RPMI8226 (cell line): ENCODE measurements around the gene CCT6A.
A peak's percentile ranks its signal among the peaks of the same experiment; 100 is the strongest.
"Not testable (repeated sequence)": the region's sequence is repeated elsewhere in the genome, so short reads cannot be mapped to it uniquely, and the experiment has no call there.

ENCODE experiments used
- DNase-seq: peaks from one replicate; pipeline ENCODE4 v3.0.0-alpha.2; 2015

The CCT6A gene, protein sequence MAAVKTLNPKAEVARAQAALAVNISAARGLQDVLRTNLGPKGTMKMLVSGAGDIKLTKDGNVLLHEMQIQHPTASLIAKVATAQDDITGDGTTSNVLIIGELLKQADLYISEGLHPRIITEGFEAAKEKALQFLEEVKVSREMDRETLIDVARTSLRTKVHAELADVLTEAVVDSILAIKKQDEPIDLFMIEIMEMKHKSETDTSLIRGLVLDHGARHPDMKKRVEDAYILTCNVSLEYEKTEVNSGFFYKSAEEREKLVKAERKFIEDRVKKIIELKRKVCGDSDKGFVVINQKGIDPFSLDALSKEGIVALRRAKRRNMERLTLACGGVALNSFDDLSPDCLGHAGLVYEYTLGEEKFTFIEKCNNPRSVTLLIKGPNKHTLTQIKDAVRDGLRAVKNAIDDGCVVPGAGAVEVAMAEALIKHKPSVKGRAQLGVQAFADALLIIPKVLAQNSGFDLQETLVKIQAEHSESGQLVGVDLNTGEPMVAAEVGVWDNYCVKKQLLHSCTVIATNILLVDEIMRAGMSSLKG

DNA sequence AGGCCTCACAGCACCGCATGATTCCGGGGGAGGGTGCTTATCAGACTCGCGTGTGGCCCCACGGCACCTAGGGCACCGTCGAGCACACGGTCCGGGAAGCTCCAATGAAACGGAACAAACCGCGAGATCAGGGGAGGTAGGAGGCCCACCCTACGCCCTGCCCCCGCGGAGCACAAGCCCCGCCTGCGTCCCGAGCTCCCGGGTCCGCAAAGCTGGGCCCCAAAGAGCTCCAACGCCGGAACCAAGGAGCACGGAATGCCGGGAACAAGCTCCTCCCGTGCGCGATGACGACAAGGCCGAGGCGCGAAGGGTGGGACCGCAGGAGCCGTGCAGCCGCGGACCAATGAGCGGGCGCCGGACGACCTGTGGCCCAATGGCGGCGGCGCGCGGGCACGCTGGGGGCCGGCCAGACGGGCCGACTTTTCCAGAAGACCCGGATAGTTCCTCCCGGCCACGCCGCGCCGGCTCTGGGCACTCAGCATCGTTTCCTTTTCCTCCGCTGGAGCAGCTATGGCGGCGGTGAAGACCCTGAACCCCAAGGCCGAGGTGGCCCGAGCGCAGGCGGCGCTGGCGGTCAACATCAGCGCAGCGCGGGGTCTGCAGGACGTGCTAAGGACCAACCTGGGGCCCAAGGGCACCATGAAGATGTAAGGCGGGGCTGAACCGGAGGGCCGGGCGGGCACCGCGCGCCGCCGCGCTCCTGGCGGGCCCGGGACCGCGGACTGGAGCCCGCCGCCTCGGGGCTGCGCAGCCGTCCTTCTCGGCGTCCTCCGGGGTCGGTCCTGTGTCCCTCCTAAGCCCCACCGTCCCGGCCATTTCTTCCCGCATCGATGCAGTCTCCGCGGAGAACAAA is at the start of gene CCT6A, which contains the start of gene PSPH:
TSS of gene CCT6A (plus strand) at position 427 of the 853 bp plus-strand sequence. CDS start at position 511, 84 bp downstream.
TSS of gene PSPH (minus strand) at position 106 of the 853 bp plus-strand sequence. CDS start 30,232 bp downstream, outside the sequence.
- DNase-seq, result peak; percentile 97

DNA sequence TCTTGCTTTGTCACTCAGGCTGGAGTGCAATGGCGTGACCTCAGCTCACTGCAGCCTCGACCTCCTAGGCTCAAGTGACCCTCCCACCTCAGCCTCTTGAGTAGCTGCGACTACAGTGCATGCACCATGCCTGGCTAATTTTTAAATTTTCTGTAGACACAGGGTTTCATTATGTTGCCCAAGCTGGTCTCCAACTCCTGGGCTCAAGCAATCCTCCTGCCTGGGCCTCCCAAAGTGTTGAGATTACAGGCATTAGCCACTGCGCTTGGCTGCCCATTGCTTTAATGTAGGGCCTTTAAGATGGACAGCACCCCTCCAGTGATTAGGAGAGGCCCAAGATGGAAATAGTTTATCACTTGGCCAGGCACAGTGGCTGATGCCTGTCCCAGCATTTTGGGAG is 47.8 kb upstream of the CCT6A start:
- no peak for DNase-seq

GRCh38 chr7:56007167-56007652 is 44.4 kb upstream of the CCT6A start:
- DNase-seq, result peak; percentile 24

DNA sequence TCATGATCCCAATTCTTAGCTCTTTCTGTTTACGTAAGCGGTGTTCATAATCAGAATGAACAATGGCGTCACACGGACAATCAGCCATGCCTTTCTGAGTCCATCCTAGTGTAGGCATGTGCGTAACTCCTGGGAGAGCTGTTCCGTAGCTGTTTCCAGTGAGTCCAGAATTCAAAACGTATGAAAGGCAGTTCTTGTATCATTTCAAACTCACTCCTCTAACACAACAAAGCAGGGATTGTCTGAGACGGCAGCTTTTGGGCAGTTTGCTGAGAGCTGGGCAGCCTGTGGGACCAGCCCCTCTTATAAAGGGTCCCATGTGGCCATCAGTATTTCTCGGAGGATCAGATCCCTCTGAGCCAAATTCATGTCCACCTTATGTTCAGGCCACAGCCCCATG is 43.7 kb upstream of the CCT6A start:
- no peak for DNase-seq

- DNase-seq, result no peak
Observed at GRCh38 chr7:56009695-56010094, 41.9 kb upstream of the CCT6A start.

DNA sequence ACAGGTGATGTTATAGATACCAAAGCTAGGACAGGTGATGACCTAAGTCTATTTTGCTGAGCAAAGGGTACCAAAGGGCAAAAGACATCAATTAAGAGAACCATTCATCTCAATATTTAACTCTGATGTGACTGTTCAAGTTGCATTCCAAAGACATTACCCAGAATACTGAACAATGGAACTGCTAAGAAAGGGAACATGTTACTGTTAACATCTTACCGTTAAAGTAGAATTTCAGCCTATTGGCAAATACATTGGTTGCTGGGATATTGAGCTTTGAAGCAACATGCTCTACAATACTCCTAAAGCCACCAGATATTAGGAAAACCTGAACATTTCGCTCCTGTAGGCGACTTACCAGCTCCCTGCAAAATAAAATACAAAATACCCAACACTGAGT is 34.5 kb upstream of the CCT6A start:
- not testable (repeated sequence) for DNase-seq

DNA sequence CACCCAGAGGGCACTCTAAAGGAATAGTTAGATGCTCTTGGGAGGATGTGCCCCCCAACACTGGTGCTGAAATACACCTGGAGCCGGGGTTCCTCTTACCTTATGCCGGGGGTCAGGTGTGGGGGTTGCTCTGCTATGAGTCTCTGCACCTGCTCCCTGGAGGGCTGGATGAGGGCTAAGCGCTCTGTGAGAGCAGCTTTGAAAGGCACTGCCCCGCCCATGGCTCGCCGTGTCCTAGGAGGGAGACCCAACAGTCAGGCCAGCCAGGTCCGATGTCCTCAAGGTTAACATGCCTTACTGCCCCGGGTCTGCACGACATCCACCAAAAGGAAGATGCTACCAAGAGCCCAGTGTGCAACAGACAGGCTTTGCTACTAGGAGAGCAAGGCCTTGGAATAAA is 32.1 kb upstream of the CCT6A start:
- no peak for DNase-seq

DNA sequence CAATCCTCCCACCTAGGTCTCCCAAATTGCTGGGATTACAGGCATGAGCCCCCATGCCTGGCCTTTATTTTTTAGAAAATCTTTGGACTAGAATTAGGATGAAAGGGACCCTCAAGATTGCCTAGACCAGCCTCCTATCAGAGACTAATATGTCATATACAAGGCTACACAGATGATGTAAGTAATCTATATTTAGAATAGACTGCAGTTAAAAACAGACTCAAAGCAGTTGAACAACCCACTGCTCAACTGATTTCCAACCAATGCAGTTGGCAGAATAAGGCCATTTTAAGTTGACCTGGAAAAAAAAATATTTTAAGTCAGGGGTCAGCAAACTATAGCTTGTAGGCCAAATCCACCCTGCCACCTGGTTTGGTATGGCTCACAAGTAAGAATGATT is 28.1 kb upstream of the CCT6A start:
- DNase-seq, result no peak

- DNase-seq, result no peak
Observed at GRCh38 chr7:56026538-56026937, 25.0 kb upstream of the CCT6A start.

- DNase-seq, result no peak
Observed at GRCh38 chr7:56028942-56029630, 22.5 kb upstream of the CCT6A start.

- no peak for DNase-seq
Observed at GRCh38 chr7:56030340-56030739, 21.2 kb upstream of the CCT6A start.

DNA sequence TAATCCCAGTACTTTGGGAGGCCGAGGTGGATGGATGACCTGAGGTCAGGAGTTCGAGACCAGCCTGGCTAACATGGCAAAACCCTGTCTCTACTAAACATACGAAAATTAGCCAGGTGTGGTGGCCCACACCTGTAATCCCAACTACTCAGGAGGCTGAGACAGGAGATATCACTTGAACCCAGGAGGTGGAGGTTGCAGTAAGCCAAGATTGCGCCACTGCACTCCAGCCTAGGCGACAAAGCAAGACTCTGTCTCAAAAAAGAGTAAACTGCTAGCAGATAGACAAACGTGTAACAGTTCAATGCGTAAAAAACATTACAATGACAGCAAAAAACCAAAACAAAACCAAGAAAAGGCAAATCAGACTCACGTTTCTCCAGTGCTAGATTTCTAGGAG is 20.0 kb upstream of the CCT6A start:
- DNase-seq, result not testable (repeated sequence)

DNA sequence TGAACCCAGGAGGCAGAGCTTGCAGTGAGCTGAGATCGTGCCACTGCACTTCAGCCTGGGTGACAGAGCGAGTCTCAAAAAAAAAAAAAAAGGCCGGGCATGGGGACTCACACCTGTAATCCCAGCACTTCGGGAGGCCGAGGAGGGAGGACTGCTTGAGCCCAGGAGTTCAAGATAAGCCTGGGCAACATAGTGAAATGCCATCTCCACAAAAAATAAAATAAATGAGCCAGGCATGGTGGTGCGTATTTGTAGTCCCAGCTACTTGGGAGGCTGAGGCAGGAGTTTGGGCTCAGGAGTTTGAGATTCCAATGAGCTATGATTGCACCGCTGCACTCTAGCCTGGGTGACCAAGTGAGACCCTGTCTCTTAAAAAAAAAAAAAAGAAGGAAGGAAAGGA is 19.0 kb upstream of the CCT6A start:
- DNase-seq, result not testable (repeated sequence)

GRCh38 chr7:56033671-56034432 is 17.7 kb upstream of the CCT6A start:
- peak; percentile 83 for DNase-seq

DNA sequence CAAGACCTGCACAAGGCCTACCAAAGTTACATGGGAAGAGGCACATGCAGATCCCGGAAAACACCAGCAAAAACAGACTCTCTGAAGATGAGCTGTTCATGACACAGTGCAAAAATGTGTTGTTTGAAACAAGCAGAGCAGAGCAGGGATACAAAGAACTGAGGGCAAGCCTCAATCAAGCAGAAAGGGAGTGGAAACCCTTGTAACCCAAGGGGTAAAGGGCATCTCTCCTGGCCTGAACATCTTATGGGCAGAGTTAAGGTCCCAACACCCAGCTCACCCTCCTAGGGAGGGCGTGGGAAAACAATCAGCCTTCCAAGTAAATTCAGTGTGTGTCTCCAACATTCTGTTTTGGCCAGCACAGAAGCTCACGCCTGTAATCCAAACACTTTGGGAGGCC is 10.8 kb upstream of the CCT6A start:
- no peak for DNase-seq

DNA sequence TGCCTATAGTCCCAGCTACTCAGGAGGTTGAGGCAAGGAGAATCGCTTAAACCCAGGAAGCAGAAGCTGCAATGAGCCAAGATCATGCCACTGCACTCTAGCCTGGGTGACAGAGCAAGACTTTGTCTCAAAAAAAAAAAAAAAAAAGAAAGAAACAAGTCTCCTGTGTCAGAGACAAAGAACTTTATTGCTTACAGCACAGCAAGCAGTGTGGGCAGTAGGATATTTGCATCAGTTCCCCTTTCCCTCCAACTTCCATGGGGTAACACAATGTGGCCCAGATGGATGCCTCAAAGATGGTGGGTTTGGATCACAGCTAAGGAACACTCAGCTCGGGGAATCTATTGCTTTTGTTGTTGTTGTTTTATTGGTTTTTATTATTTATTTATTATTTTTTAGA is 5.8 kb upstream of the CCT6A start:
- DNase-seq, result not testable (repeated sequence)

DNA sequence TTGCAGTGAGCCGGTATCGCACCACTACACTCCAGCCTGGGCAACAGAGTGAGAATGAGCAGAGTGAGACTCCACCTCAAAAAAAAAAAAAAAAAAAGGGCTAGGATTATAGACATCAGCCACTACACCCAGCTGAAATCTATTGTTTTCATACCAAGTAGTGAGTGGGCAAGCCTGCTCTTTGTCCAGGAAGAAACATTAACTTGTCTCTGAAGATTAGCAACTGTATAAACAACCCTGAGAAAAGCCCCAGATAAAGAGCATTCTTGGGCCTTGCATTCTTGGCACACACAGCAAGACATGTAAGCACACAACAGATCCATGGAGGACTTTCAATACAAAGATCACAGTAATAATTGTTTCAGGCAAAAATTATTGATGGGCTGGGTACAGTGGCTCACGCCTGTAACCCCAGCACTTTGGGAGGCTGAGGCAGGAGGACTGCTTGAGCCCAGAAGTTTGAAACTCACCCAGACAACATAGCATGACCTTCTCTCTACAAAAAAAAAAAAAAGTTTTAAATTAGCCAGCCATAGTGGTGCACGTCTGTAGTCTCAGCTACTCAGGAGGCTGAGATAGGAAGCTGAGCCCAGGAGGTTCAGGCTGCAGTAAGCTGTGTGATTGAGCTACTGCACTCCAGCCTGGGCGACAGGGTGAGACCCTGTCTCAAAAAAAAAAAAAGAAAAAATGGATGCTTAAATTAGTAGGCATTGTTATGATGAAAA is 4.7 kb upstream of the CCT6A start:
- no peak for DNase-seq

DNA sequence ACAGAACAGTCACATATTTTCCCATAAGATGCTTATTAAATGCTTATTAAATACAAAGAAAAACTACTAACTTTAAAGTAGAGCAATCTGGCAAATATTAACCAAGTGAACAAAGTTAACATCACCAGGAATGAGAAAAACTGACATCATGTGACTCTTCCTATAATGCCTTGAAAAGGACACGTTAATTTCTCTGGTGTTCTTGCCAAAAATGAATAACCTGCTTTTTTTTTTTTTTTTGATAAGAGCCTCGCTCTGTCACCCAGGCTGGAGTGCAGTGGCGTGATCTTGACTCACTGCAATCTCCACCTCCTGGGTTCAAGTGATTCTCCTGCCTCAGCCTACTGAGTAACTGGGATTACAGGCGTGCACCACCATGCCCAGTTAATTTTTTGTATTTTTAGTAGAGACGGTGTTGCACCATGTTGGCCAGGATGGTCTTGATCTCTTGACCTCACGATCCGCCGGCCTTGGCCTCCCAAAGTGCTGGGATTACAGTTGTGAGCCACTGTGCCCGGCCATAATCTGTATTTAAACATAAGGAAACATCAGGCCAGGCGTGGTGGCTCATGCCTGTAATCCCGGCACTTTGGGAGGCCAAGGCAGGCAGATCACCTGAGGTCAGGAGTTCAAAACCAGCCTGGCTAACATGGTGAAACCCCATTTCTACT is 4.0 kb upstream of the CCT6A start:
- not testable (repeated sequence) for DNase-seq

GRCh38 chr7:56048245-56048644 is 3.3 kb upstream of the CCT6A start:
- no peak for DNase-seq

GRCh38 chr7:56048763-56049162 is 2.8 kb upstream of the CCT6A start:
- DNase-seq, result peak; percentile 15

DNA sequence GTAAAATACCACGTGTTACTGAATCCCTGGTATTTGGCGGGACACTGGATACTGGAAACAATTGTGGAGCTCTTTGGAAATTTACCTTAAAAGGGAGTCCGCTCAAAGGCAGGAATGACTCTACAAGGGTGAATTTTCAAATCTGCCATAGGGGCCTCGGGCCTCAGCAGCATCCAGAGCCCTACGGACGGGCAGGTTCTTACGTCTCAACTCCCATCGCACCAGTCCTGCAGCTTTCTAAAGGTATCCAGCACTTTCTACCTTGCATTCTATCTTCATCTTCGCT is 569 bp upstream of the CCT6A start:
- no peak for DNase-seq
